ENCODE measurements around the gene SLC9A2.

DNA sequence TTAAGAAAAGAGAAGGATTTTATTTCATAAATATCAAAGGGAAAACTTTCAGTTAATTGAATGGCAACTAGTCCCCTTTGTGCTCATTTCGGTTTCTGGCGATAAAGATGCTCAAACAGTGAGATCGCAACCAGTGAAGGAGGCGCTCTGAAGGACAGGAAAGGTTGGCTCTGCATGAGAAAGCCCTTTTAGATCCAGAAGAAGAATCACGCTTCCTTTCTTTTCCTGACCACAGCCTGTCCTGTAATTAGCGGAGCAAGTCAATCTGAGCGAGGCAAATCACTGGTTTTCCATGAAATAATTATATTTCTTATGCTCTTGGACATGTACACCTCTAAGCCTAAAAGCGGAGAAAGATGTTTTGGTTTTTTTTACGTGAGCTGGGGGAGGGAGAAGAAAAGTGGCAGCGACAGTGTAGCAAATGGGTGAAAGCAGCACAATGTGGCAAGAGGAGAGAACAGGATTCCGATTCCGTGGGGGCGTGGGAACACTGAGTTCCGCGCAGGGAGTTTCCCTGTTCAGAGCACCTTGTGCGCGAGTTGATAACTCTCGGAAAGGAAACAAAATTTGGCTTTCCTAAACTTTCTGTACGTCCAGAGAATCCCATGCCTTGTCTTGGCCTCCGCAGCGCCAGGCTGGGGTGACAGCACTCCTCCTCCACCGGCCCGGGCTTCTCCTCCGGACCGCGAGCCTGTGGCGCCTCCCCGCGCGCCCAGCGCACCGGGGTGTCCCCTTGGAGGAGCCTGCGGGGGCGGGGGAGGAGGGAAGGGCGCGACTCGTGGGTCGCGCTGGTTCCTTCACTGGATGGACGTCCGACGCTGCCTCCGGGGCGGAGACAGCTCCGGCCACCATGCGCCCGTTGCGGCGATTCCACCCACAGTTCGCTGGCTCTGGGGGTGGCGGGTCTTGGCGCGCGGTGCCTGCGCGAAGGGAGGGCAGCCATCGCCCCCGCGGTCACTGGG, 620 bp upstream of the SLC9A2 start:
- TF ChIP-seq, protein P1, sequence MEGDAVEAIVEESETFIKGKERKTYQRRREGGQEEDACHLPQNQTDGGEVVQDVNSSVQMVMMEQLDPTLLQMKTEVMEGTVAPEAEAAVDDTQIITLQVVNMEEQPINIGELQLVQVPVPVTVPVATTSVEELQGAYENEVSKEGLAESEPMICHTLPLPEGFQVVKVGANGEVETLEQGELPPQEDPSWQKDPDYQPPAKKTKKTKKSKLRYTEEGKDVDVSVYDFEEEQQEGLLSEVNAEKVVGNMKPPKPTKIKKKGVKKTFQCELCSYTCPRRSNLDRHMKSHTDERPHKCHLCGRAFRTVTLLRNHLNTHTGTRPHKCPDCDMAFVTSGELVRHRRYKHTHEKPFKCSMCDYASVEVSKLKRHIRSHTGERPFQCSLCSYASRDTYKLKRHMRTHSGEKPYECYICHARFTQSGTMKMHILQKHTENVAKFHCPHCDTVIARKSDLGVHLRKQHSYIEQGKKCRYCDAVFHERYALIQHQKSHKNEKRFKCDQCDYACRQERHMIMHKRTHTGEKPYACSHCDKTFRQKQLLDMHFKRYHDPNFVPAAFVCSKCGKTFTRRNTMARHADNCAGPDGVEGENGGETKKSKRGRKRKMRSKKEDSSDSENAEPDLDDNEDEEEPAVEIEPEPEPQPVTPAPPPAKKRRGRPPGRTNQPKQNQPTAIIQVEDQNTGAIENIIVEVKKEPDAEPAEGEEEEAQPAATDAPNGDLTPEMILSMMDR (IDR thresholded peaks at IDR 0.05): no peak
- peak; percentile 55 for TF ChIP-seq EZH2 (IDR thresholded peaks at IDR 0.05)

All from neural progenitor cell (in vitro differentiated cells).